Mononuclear cell (primary cell): ENCODE measurements around the gene NOL4L. TPM values are rescaled to one million over a fixed set of nuclear protein-coding genes. Genes with fewer than 3 reads are reported as not detected.

Experiments used
- H3K27me3 ChIP-seq: 2 replicates; pipeline ENCODE4 v1.6.0; 2011; ENCODE audit warnings: low read length, control low read depth; ENCODE audit not compliant: insufficient read depth
- H3K4me1 ChIP-seq: 2 replicates; pipeline ENCODE4 v1.5.1; 2011; ENCODE audit warnings: mild to moderate bottlenecking, low read length, control low read depth; ENCODE audit not compliant: insufficient read depth
- H3K4me3 ChIP-seq: 2 replicates; pipeline ENCODE4 v1.5.1; 2011; ENCODE audit warnings: mild to moderate bottlenecking, low read length, moderate library complexity
- H3K9me3 ChIP-seq: 2 replicates; pipeline ENCODE4 v1.5.1; 2011; ENCODE audit warnings: low read depth, mild to moderate bottlenecking, control low read depth, low read length
- total RNA-seq: library from RNA; depleted of rRNA; stranded (reverse); fragments of >200 nt; gene quantifications from one replicate; pipeline ENCODE4 v1.2.3, GENCODE V29; 2012

The NOL4L gene
- total RNA-seq, 1 donor: 26.2 TPM

DNA sequence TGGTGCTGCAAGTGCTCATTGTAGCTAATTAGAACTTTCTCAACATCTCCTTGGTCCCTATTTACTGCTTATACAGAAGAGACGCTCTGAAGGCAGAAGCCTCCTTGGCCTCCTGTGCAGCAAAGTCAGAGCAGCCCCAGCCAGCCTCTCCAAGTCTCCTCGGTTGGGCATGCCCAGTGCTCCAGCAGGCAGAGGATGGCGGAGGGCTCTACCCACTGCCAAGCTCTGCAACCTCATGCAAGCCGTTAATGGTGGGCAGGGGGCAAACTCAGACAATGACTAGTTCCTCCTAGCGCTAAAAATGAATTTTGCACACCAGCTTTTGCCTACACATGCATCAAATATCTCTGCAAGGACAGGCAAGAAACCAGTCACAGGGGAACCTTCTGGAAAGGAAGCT lies 27.8 kb downstream of the NOL4L start:
- H3K4me3 ChIP-seq: no peak overlapping the region
- no peaks in the 10 kb centered on the region for H3K27me3 ChIP-seq
- H3K4me1 ChIP-seq: peaks cover 37% of the 10 kb centered on the region
- no peaks in the 10 kb centered on the region for H3K9me3 ChIP-seq

DNA sequence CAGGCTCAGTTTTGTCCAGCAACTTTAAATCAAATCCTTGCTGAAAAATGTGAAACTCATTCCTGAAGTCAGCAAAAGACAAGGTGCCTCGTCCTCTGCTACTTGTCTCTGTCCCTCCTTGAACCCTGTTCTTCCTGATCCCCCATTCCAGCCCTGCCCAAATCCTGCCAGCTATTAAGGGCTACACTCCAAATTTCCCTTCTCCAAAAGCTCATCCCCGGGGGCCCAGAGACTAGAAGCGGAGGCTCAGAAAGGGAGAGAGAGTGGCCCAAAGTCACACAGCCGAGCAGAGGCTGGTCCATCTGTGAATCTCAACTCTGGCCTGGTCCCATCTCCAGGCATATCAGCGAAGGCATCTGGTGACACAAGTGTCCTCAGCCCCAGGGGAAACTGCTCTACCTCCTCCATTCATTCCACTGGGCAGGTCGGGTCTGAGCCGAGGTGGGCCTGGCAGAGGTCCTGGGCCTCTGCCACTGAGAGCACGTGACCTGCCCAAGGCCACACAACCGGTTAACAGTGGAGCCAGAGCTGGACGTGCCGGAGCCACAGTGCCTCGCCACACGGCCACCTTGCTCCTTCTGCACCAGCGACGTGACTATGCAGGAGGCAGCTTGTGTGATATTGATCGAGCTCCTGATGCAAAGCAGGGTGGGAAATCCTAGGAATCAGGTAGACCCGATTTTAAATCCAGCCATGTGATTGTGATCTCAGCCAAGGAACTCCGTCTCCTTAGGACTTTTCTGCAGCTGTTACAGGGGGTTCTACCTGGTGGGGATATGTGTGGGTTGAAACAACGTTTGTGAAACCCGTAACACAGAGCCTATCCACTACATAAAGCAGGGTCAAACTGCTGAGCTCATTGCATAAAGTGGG lies 28.6 kb downstream of the NOL4L start:
- no peaks in the 10 kb centered on the region for H3K9me3 ChIP-seq
- no peaks in the 10 kb centered on the region for H3K27me3 ChIP-seq
- no peak overlapping the region for H3K4me3 ChIP-seq
- peaks cover 37% of the 10 kb centered on the region for H3K4me1 ChIP-seq

DNA sequence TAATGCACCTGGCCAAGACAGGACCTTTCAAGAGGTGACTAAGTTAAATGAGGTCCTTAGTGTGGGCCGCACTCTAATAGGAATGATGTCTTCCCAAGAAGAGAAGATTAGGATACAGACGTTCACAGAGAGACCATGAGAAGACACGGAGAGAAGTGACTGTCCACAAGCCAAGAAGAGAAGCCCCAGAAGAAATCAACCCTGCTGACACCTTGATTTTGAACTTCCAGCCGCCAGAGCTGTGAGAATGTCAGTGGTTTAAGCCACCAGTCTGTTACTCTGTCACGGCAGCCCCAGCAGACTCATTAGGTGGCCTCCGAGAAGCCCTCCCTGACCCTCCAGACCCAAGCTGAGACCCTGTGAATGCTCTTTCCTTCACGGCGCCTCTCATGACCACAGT lies 29.5 kb downstream of the NOL4L start:
- H3K4me1 ChIP-seq: peaks cover 29% of the 10 kb centered on the region
- H3K4me3 ChIP-seq: no peak overlapping the region
- H3K27me3 ChIP-seq: no peaks in the 10 kb centered on the region
- H3K9me3 ChIP-seq: no peaks in the 10 kb centered on the region

DNA sequence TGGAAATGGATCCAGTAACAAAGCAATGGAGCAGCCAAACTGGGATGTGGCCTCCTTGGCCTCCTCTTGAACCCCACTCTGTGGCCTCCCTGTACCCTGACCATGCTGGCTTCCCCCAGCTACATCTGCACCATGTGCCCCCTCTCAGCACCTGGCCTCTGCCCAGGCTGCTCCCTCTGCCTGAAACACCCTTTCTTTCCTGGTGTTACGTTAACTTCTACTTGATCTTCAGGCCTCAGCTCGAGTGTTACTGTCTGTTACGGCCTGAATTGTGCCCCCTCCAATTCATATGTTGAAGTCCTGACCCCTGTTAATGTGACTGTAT lies 30.2 kb downstream of the NOL4L start:
- H3K27me3 ChIP-seq: no peaks in the 10 kb centered on the region
- no peak overlapping the region for H3K4me3 ChIP-seq
- H3K4me1 ChIP-seq: peaks cover 22% of the 10 kb centered on the region
- H3K9me3 ChIP-seq: no peaks in the 10 kb centered on the region

DNA sequence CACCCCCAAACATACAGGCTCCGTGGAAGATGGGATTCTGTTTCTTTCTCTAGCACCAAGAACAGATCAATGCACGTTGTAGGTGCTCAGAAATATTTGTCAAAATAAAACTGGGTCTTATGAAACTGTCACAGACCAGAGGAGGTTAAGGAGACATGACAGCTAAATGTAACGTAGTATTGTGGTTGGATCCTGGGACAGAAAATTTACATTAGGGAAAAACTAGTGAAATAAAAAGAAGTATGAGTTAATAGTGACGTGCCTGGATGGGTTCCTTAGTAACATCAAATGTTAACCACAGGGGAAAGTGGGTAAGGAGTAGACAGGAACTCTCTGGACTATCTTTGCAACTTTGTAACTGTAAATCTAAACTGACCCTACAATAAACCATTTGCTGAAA lies 31.5 kb downstream of the NOL4L start:
- Histone ChIP-seq H3K27me3 (no peaks in the 10 kb centered on the region), H3K4me3 (no peak overlapping the region), H3K9me3 (no peaks in the 10 kb centered on the region), H3K4me1 (peaks cover 12% of the 10 kb centered on the region)

DNA sequence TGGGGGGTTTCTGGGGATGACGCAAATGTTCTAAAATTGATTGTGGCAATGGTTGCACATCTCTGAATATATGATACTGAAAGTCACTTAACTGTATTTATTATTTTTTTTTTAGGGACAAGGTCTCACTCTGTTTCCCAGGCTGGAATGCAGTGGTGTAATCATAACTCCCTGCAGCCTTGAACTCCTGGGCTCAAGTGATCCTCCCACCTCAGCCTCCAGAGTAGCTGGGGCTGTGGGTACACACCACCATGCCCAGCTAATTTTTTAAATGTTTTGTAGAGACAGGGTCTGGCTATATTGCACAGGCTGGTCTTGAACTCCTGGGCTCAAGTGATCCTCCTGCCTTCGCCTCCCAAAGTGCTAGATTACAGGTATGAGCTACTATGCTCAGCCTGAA lies 33.4 kb downstream of the NOL4L start:
- Histone ChIP-seq H3K9me3 (no peaks in the 10 kb centered on the region), H3K4me3 (no peak overlapping the region), H3K27me3 (no peaks in the 10 kb centered on the region), H3K4me1 (peaks cover 26% of the 10 kb centered on the region)

DNA sequence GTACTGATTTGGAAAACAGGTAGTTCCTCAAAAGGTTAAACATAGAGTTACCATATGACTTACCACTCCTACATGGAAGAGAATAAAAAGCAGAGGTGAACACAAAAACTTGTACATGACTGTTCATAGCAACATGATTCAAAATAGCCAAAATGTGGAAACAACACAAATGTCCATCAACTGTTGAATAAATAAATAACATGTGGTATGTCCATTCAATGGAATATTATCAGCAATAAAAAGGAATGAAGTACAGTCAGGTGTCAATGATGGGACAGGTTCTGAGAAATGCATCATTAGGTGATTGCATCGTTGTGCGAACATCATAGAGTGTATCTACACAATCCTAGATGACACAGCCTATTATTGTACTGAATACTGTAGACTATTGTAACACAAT lies 35.3 kb downstream of the NOL4L start:
- no peaks in the 10 kb centered on the region for H3K27me3 ChIP-seq
- no peaks in the 10 kb centered on the region for H3K9me3 ChIP-seq
- H3K4me3 ChIP-seq: no peak overlapping the region
- peaks cover 24% of the 10 kb centered on the region for H3K4me1 ChIP-seq

DNA sequence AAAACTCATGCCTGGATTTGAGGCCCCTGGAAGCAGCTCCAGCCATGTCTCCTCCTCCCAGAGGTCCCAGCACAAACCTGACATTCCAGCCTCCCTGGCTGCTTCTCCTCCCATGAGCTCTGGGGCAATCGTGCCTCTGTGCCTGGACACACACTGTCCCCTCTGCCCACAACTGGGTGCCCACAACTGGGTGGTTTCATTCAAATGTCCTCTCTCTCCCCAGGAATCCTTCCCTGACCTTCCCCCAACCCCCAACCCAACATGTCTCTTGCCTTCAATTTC lies 37.4 kb downstream of the NOL4L start:
- H3K4me3 ChIP-seq: no peak overlapping the region
- H3K9me3 ChIP-seq: no peaks in the 10 kb centered on the region
- H3K27me3 ChIP-seq: no peaks in the 10 kb centered on the region
- peaks cover 29% of the 10 kb centered on the region for H3K4me1 ChIP-seq

DNA sequence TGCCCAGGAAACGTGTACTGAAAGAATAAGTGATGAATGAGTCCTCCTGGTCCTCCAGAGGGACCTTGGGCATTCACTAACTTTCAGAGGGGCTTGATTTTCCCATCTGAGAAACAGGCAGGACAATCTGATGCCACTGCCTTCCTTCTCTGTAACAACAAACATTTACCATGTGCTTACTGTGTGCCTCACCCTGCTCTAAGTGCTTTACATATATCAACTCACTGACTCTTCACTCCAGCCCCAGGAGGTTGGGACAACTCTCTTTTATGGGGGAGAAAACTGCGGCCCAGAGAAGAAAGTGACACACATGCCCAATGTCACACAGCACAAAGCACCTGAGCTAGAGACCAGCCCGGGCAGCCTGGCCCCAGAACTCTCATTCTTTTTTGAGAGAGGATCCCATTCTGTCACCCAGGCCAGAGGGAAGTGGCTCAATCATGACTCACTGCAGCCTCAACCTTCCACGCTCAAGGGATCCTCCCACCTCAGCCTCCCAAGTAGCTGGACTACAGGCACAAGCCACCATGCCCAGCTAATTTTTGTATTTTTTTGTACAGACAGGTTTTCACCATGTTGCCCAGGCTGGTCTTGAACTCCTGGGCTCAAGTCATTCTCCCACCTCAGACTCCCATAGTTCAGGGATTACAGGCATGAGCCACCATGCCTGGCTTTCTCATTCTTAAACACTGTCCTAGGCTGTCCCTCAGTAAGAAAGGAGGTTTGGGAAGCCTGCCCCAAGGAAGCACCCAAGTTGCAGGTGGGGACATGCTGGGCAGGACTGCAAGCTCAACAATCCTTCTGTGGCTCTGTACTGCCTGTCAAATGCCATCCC lies 38.0 kb downstream of the NOL4L start:
- H3K27me3 ChIP-seq: no peaks in the 10 kb centered on the region
- H3K4me1 ChIP-seq: peaks cover 34% of the 10 kb centered on the region
- H3K4me3 ChIP-seq: no peak overlapping the region
- no peaks in the 10 kb centered on the region for H3K9me3 ChIP-seq

DNA sequence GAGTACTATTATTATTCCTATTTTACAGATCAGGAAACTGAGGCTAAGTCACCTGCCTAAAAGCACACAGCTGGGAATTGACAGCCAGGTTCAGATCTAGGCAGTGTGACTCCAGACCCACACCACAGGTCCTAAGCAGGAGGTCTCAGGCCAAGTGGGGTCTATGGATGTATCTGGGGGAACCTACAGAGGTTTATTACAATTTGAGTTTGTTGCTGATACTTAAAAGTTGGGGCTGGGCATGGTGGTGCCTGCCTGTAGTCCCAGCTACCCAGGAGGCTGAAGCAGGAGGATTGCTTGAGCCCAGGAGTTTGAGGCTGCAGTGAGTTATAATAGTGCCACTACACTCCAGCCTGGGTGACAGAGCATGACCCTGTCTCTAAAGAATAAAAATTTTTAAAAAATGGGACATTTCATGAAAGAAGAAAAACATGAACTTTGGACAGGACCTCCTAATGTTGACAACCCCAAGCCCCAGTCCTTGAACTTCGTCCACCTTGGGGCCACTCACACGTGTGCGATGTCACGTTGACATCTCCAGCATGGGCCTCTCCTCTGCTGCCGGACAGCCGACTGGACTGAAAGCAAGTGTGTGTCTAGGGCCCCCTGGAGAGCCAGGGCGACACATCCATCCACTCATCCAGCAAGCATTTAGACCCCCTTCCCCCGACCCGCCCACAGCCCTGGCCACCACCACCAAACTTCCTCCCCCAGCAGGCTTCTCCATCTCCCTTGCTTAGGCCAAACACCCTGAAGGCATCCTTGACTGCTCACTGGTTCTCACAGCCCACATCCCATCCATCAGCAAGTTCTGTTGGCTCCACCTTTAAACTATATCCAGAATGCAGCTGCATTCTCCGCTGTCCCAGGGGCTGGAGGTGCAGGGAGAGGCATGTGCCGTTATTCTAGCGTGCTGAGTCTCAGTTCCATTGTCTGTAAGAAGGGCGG lies 40.0 kb downstream of the NOL4L start:
- H3K27me3 ChIP-seq: no peaks in the 10 kb centered on the region
- H3K4me1 ChIP-seq: peaks cover 54% of the 10 kb centered on the region
- H3K4me3 ChIP-seq: no peak overlapping the region
- H3K9me3 ChIP-seq: no peaks in the 10 kb centered on the region

DNA sequence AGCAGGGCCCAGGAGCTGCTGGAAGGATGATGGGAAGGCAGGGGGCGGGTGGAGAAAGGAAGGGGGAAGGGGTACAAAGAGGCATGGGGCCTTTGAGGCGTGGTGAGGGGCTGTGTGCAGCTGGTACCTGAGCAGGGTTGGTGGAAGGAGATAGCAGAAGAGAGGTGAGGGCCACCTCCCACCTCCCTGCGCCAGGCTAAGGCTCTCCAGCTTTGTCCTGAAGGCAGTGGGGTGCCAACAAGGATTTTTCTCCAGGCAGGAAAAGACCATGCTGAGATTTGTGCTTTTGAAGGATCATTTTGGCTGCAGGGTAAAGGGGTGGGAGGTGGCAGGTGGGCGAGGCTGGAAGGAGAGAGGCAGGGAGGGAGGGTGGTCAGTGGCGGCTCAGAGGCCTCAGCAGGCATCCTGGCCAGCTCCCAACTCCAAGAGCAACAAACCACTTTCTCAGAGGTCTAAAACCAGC lies 40.8 kb downstream of the NOL4L start:
- Histone ChIP-seq H3K27me3 (no peaks in the 10 kb centered on the region), H3K4me1 (peaks cover 63% of the 10 kb centered on the region), H3K9me3 (no peaks in the 10 kb centered on the region), H3K4me3 (no peak overlapping the region)

DNA sequence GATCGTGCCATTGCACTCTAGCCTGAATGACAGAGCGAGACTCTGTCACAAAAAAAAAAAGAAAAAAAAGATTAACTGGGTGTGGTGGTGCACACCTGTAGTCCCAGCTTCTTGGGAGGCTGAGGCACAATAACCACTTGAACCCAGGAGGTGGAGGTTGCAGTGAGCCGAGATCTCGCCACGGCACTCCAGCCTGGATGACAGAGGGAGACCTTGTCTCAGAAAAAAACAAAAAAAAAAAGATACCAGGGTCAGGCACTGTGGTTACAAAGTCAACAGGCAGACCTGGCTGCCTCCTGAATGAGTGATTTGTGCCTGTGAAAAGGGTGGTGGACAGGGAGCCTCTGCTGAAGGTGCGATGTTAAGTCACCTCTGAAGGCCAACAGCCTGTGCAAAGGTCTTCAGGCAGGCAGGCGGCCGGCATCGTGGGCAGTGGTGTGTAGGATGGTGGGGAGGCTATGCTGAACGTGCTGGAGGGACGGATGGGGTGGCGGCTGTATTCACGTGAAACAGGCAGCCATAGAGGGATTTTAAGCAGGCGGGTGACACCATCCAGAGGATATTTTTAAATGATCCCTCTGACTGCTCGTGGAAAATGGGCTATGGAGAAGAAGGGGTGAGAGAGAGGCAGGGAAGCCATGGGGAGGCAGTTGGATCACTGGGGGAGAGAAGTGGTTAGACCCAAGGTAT lies 41.4 kb downstream of the NOL4L start:
- Histone ChIP-seq H3K4me3 (no peak overlapping the region), H3K27me3 (no peaks in the 10 kb centered on the region), H3K4me1 (peaks cover 68% of the 10 kb centered on the region), H3K9me3 (no peaks in the 10 kb centered on the region)

DNA sequence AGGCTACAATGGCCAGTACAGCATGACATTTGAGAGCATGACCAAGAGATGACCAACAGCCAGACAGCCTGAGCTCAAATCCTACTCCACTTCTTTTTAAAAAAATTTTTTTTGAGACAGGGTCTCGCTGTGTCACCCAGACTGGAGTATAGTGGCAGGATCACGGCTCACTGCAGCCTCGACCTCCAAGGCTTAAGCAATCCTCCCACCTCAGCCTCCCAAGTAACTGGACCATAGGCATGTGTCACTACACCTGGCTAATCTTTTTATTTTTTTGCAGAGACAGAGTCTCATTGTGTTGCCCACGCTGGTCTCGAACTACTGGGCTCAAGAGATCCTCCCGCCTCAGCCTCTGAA lies 42.9 kb downstream of the NOL4L start:
- no peaks in the 10 kb centered on the region for H3K27me3 ChIP-seq

DNA sequence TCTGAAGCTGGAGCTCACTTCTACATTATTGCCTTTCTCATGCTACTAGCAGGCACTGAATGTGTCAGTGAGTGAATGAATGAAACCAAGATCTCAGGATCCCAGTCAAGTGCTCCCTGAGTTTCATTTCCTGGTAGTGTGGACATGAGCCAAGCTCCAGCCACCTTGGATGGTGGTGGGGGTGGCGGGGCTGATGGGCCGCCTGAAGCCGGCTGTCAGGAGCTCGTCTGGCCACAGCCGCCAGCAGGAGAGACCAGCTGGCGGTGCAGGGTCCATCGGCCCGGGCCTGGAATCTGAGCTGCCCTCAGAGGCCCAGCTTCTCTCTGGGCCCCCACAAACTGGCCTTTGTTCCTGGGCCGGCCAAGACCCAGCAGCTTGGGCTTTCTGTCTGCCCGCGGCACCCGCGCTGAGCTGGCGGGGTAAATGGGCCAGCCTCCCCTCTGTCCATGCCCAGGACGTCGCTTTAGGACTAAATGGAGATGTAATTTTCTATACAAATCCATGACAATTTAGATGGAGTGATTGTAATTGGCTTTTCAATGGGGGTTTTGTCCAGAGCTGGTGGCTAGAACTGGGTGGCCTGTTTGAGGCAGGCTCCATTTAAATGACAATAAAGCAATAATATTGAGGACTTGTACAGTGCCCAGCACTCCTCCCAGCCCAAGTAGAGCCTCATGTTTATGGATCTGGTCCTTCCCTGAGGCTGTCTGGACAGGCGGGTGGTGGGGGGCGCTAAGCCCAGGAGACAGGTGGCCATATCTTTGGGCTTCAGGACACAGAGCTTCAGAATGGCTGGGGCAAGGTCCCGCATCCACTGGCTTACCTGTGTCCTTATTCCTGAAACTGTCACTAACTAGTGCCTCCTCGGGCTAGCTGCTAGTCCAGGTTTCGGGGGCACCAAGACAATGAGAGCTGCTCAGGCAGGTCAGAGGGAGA lies 43.5 kb downstream of the NOL4L start:
- Histone ChIP-seq H3K4me1 (peaks cover 71% of the 10 kb centered on the region), H3K9me3 (no peaks in the 10 kb centered on the region), H3K4me3 (no peak overlapping the region), H3K27me3 (no peaks in the 10 kb centered on the region)

More for the DNA sequence above, 42.9 kb downstream of the NOL4L start:
- no peaks in the 10 kb centered on the region for H3K9me3 ChIP-seq
- H3K4me3 ChIP-seq: no peak overlapping the region
- H3K4me1 ChIP-seq: peaks cover 74% of the 10 kb centered on the region
